ENCODE results near the gene FSHR.

DNA sequence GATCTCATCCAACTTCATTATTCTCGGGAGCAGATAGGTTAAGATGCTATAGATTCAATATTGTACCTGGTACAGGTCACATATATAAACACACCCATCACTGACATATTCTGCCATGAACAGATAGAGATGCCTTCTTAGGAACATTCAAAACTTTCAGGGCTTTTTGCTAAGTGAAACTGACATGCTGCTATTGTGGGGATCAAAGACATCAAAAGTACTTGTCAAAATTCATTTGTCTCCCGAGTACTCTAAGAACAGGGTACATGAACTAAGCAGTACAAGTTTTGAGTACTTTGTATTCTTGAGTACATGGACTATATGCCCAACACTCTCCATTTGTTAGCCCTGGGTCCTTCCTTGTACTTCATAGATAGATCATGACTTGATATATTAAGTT lies 173.5 kb downstream of the FSHR start:
- no peak for TF ChIP-seq POLR2A (IDR thresholded peaks at IDR 0.05)
- TF ChIP-seq, protein P1, sequence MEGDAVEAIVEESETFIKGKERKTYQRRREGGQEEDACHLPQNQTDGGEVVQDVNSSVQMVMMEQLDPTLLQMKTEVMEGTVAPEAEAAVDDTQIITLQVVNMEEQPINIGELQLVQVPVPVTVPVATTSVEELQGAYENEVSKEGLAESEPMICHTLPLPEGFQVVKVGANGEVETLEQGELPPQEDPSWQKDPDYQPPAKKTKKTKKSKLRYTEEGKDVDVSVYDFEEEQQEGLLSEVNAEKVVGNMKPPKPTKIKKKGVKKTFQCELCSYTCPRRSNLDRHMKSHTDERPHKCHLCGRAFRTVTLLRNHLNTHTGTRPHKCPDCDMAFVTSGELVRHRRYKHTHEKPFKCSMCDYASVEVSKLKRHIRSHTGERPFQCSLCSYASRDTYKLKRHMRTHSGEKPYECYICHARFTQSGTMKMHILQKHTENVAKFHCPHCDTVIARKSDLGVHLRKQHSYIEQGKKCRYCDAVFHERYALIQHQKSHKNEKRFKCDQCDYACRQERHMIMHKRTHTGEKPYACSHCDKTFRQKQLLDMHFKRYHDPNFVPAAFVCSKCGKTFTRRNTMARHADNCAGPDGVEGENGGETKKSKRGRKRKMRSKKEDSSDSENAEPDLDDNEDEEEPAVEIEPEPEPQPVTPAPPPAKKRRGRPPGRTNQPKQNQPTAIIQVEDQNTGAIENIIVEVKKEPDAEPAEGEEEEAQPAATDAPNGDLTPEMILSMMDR (IDR thresholded peaks at IDR 0.05): no peak

Measured in upper lobe of left lung (tissue), 4 donors.